ENCODE measurements around the gene EXD1.

- no peak for TF ChIP-seq POLR2A (IDR thresholded peaks at IDR 0.05; ENCODE audit: insufficient read depth in 1 of 2, low read depth in 2 of 2, low read length in 2 of 2)
- no peak for TF ChIP-seq KDM5A (IDR thresholded peaks at IDR 0.05; ENCODE audit: borderline replicate concordance, low read length)
Measured at GRCh38 chr15:41251411-41251810, 20.9 kb upstream of the EXD1 start.

All from HepG2 (cell line).